Neural crest cell (in vitro differentiated cells): ENCODE measurements around the gene SIPA1L3. TPM values are rescaled to one million over a fixed set of nuclear protein-coding genes. Genes with fewer than 3 reads are reported as not detected.

Experiments
- DNase-seq: peaks from one replicate; pipeline ENCODE4 v3.0.0; 2021; ENCODE audit warnings: low read depth, mixed read lengths, low spot score
- H3K27ac Mint-ChIP-seq: one replicate; pipeline ENCODE4 v1.8.0; 2021; ENCODE audit warnings: mild to moderate bottlenecking, mixed read lengths; ENCODE audit not compliant: unreplicated experiment
- H3K27me3 Mint-ChIP-seq: 2 replicates; pipeline ENCODE4 v1.8.0; 2021; ENCODE audit warnings: low read depth, mild to moderate bottlenecking, mixed read lengths
- H3K36me3 Mint-ChIP-seq: 2 replicates; pipeline ENCODE4 v1.8.0; 2021; ENCODE audit warnings: low read depth, mild to moderate bottlenecking, mixed read lengths
- H3K4me1 Mint-ChIP-seq: 2 replicates; pipeline ENCODE4 v1.8.0; 2021; ENCODE audit warnings: mixed read lengths
- H3K4me3 Mint-ChIP-seq: one replicate; pipeline ENCODE4 v1.8.0; 2021; ENCODE audit warnings: mild to moderate bottlenecking, mixed read lengths
- H3K9me3 Mint-ChIP-seq: 2 replicates; pipeline ENCODE4 v1.8.0; 2021; ENCODE audit warnings: mixed read lengths
- CTCF ChIP-seq: fragments of 200-600 bp; sonication (generic); conservative IDR thresholded peaks from 2 replicates; pipeline ENCODE4 v1.5.0; 2021; ENCODE audit warnings: antibody characterized with exemption, mild to moderate bottlenecking
- total RNA-seq: library from RNA; stranded (reverse); gene quantifications from 2 replicates; pipeline ENCODE4 v1.2.1, GENCODE V29; 2021

Gene SIPA1L3
- total RNA-seq, 1 donor from 2014 or later: 41.2 TPM

DNA sequence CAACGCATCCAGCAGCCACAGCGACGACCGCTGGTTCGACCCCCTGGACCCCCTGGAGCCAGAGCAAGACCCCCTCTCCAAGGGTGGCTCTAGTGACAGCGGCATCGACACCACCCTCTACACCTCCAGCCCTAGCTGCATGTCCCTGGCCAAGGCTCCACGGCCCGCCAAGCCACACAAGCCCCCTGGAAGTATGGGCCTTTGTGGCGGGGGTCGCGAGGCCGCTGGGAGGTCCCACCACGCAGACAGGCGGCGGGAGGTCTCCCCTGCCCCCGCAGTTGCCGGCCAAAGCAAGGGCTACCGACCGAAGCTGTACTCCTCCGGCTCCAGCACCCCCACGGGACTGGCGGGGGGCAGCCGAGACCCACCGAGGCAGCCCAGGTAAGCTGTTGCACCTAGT, 257.5 kb downstream of the SIPA1L3 start:
- H3K36me3 Mint-ChIP-seq: peaks cover 36% of the 10 kb centered on the region
- H3K27me3 Mint-ChIP-seq: no peaks in the 10 kb centered on the region
- no peak overlapping the region for H3K4me3 Mint-ChIP-seq
- H3K4me1 Mint-ChIP-seq: no peaks in the 10 kb centered on the region
- no peak for TF ChIP-seq CTCF
- no peaks in the 10 kb centered on the region for H3K9me3 Mint-ChIP-seq
- no peak overlapping the region for H3K27ac Mint-ChIP-seq
- DNase-seq: no peak

DNA sequence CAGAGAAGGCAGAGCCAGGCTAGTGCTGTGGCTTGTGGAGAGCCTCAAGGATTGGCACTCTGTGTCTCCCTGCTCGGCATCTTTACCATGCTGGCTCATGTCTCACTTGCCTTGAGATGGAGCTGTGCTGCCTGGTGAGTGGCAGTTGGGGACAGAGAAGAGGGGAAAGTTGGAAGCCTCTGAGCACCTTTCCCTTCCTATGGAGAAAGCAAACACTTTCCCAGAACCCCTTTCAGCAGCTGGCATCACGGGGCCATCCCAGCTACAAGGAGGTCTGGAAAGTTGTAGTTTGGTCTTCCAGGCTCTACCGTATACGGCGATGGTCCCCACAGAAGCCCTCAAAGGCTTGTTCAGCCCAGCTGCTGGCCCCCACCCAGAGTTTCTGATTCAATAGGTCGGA, 258.3 kb downstream of the SIPA1L3 start:
- Mint-ChIP-seq H3K27me3 (no peaks in the 10 kb centered on the region), H3K36me3 (peaks cover 36% of the 10 kb centered on the region), H3K4me1 (no peaks in the 10 kb centered on the region), H3K9me3 (no peaks in the 10 kb centered on the region), H3K4me3 (no peak overlapping the region), H3K27ac (no peak overlapping the region)
- DNase-seq: no peak
- no peak for TF ChIP-seq CTCF

- Mint-ChIP-seq H3K27ac (no peak overlapping the region), H3K4me1 (no peaks in the 10 kb centered on the region), H3K36me3 (peaks cover 10% of the 10 kb centered on the region), H3K9me3 (no peaks in the 10 kb centered on the region), H3K4me3 (no peak overlapping the region), H3K27me3 (no peaks in the 10 kb centered on the region)
- no peak for DNase-seq
- TF ChIP-seq CTCF: no peak
These were observed 261.6 kb downstream of the SIPA1L3 start for GRCh38 chr19:38168637-38169036.

GRCh38 chr19:38170334-38170733, 263.3 kb downstream of the SIPA1L3 start:
- peaks cover 2% of the 10 kb centered on the region for H3K36me3 Mint-ChIP-seq
- H3K9me3 Mint-ChIP-seq: no peaks in the 10 kb centered on the region

DNA sequence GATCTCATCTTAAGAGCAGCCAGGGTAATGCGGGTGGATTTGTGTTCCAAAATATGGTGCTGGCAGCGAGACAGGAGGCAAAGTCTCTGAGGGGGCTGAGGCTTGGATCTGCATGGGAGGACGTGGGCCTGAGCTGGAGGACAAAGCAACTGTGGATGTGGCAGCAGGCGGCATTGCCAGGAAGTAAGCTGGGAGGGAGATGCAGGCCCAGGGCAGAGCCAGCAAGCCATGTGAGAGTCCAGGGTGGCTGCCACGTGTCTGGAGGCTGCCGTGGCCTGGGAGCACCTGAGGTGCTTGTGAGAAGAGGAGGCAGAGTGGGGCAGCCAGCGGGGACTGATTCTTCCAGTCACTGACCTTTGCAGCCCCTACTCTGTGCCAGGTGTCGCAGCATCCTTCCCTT, 265.0 kb downstream of the SIPA1L3 start:
- Mint-ChIP-seq H3K4me3 (no peak overlapping the region), H3K27me3 (no peaks in the 10 kb centered on the region), H3K27ac (no peak overlapping the region), H3K9me3 (no peaks in the 10 kb centered on the region), H3K4me1 (no peaks in the 10 kb centered on the region), H3K36me3 (no peaks in the 10 kb centered on the region)
- no peak for DNase-seq
- no peak for TF ChIP-seq CTCF

More at GRCh38 chr19:38170334-38170733, 263.3 kb downstream of the SIPA1L3 start:
- no peaks in the 10 kb centered on the region for H3K4me1 Mint-ChIP-seq
- no peak overlapping the region for H3K27ac Mint-ChIP-seq
- H3K4me3 Mint-ChIP-seq: no peak overlapping the region
- no peak for TF ChIP-seq CTCF
- H3K27me3 Mint-ChIP-seq: no peaks in the 10 kb centered on the region
- DNase-seq: no peak
